Measurements from ENCODE around the gene ALAS1. TPM values are rescaled to one million over a fixed set of nuclear protein-coding genes. Genes with fewer than 3 reads are reported as not detected.
"Not testable (repeated sequence)": the region's sequence is repeated elsewhere in the genome, so short reads cannot be mapped to it uniquely, and the experiment has no call there.

Gene ALAS1
- total RNA-seq: 41.5 TPM

- intact Hi-C loops (cut with DNase I): no loop called here
- no peak for DNase-seq (ENCODE audit: extremely low spot score in 2 of 2)
- Histone ChIP-seq H3K4me3 (peak within 1 kb of the TSS; percentile 91 to 95), H3K4me1 (peaks cover 54% of the 10 kb centered on the region), H3K36me3 (peaks cover 0 to 20% of the 10 kb centered on the region in 2 donors), H3K27me3 (no peaks in the 10 kb centered on the region), H3K9me3 (no peaks in the 10 kb centered on the region), H3K27ac (peak within 1 kb of the TSS; percentile 80)
- TF ChIP-seq CTCF (IDR thresholded peaks at IDR 0.05): peak in 1 of 3 experiments; percentile 13
- TF ChIP-seq POLR2AphosphoS5 (IDR thresholded peaks at IDR 0.05; ENCODE audit: insufficient read depth in 1 of 2, low read depth in 1 of 2): peak; percentile 94 to 97
- peak in 1 of 2 donors; percentile 78 for TF ChIP-seq POLR2A (IDR thresholded peaks at IDR 0.05)
These were observed at the start of gene ALAS1 for GRCh38 chr3:52197842-52198625. TSS of gene ALAS1 (plus strand) at chr3:52198160. CDS start at chr3:52199242, 1,082 bp downstream.

- H3K27ac ChIP-seq: no peak overlapping the region
- peak in 1 of 2 donors; percentile 67 for DNase-seq (ENCODE audit: extremely low spot score in 2 of 2)
- no peak overlapping the region for H3K4me3 ChIP-seq
- no peaks in the 10 kb centered on the region for H3K27me3 ChIP-seq
- no peaks in the 10 kb centered on the region for H3K9me3 ChIP-seq
- no peaks in the 10 kb centered on the region for H3K36me3 ChIP-seq
- intact Hi-C loops (cut with DNase I): loop anchor here (5.0 kb wide), 1 partner anchor 212 kb away; no protein-coding TSS in a partner anchor
- TF ChIP-seq POLR2A (IDR thresholded peaks at IDR 0.05) (no peak), POLR2AphosphoS5 (IDR thresholded peaks at IDR 0.05; ENCODE audit: insufficient read depth in 1 of 2, low read depth in 1 of 2) (no peak), CTCF (IDR thresholded peaks at IDR 0.05) (no peak)
- peaks cover 11% of the 10 kb centered on the region for H3K4me1 ChIP-seq
These were observed 48.9 kb upstream of the ALAS1 start for GRCh38 chr3:52149021-52149420.

- intact Hi-C loops (cut with DNase I): loop anchor here (5.0 kb wide), 1 partner anchor 212 kb away; no protein-coding TSS in a partner anchor
- H3K27me3 ChIP-seq: no peaks in the 10 kb centered on the region
- peaks cover 11% of the 10 kb centered on the region for H3K4me1 ChIP-seq
- no peak overlapping the region for H3K27ac ChIP-seq
- no peaks in the 10 kb centered on the region for H3K9me3 ChIP-seq
- peak; percentile 64 to 77 for DNase-seq (ENCODE audit: extremely low spot score in 2 of 2)
- H3K4me3 ChIP-seq: no peak overlapping the region
- H3K36me3 ChIP-seq: no peaks in the 10 kb centered on the region
- TF ChIP-seq POLR2AphosphoS5 (IDR thresholded peaks at IDR 0.05; ENCODE audit: insufficient read depth in 1 of 2, low read depth in 1 of 2) (no peak), CTCF (IDR thresholded peaks at IDR 0.05) (no peak), POLR2A (IDR thresholded peaks at IDR 0.05) (no peak)
These were observed 48.2 kb upstream of the ALAS1 start for GRCh38 chr3:52149726-52150125.

- intact Hi-C loops (cut with DNase I): no loop called here
- Histone ChIP-seq H3K36me3 (no peaks in the 10 kb centered on the region), H3K4me3 (no peak overlapping the region), H3K9me3 (no peaks in the 10 kb centered on the region), H3K4me1 (peaks cover 11% of the 10 kb centered on the region), H3K27me3 (no peaks in the 10 kb centered on the region), H3K27ac (no peak overlapping the region)
- DNase-seq (ENCODE audit: extremely low spot score in 2 of 2): peak in 1 of 2 donors; percentile 79
- TF ChIP-seq POLR2AphosphoS5 (IDR thresholded peaks at IDR 0.05; ENCODE audit: insufficient read depth in 1 of 2, low read depth in 1 of 2): no peak
- no peak for TF ChIP-seq CTCF (IDR thresholded peaks at IDR 0.05)
- TF ChIP-seq POLR2A (IDR thresholded peaks at IDR 0.05): no peak
These were observed 47.6 kb upstream of the ALAS1 start for GRCh38 chr3:52150357-52150756.

- no peaks in the 10 kb centered on the region for H3K9me3 ChIP-seq
- peak; percentile 52 to 58 for DNase-seq (ENCODE audit: extremely low spot score in 2 of 2)
- peaks cover 11% of the 10 kb centered on the region for H3K4me1 ChIP-seq
- no peak overlapping the region for H3K27ac ChIP-seq
- H3K4me3 ChIP-seq: no peak overlapping the region
- no peaks in the 10 kb centered on the region for H3K27me3 ChIP-seq
- no peak for TF ChIP-seq CTCF (IDR thresholded peaks at IDR 0.05)
- TF ChIP-seq POLR2A (IDR thresholded peaks at IDR 0.05): no peak
- no peaks in the 10 kb centered on the region for H3K36me3 ChIP-seq
- intact Hi-C loops (cut with DNase I): no loop called here
These were observed 47.1 kb upstream of the ALAS1 start for GRCh38 chr3:52150860-52151259.

- DNase-seq (ENCODE audit: extremely low spot score in 2 of 2); H3K27ac ChIP-seq; H3K4me3 ChIP-seq; H3K27me3 ChIP-seq; intact Hi-C loops (cut with DNase I); H3K9me3 ChIP-seq; H3K36me3 ChIP-seq: not testable (repeated sequence)
- H3K4me1 ChIP-seq: peaks cover 11% of the 10 kb centered on the region
These were observed 46.0 kb upstream of the ALAS1 start for GRCh38 chr3:52151991-52152390.
